ENCODE results near the gene EML6.
"Not testable (repeated sequence)": the region's sequence is repeated elsewhere in the genome, so short reads cannot be mapped to it uniquely, and the experiment has no call there.

Gene EML6

GRCh38 chr2:54808661-54809060 is 85.2 kb downstream of the EML6 start:
- DNase-seq: no peak

- no peak for DNase-seq
Observed at GRCh38 chr2:54809819-54810218, 86.4 kb downstream of the EML6 start.

- no peak for DNase-seq
Observed at GRCh38 chr2:54810246-54810645, 86.8 kb downstream of the EML6 start.

- no peak for DNase-seq
Observed at GRCh38 chr2:54813584-54813983, 90.1 kb downstream of the EML6 start.

- no peak for DNase-seq
Observed at GRCh38 chr2:54814389-54815147, 91.1 kb downstream of the EML6 start.

- no peak for DNase-seq
Observed at GRCh38 chr2:54815148-54815539, 91.7 kb downstream of the EML6 start.

- no peak for DNase-seq
Observed at GRCh38 chr2:54818226-54818625, 94.8 kb downstream of the EML6 start.

- no peak for DNase-seq
Observed at GRCh38 chr2:54820558-54820957, 97.1 kb downstream of the EML6 start.

GRCh38 chr2:54824567-54824966 is 101.1 kb downstream of the EML6 start:
- DNase-seq: no peak

- no peak for DNase-seq
Observed at GRCh38 chr2:54830546-54830945, 107.1 kb downstream of the EML6 start.

- DNase-seq: no peak
Observed at GRCh38 chr2:54831480-54831879, 108.0 kb downstream of the EML6 start.

- DNase-seq: no peak
Observed at GRCh38 chr2:54834721-54835120, 111.3 kb downstream of the EML6 start.

GRCh38 chr2:54836477-54836876 is 113.0 kb downstream of the EML6 start:
- no peak for DNase-seq

GRCh38 chr2:54838585-54839035 is 115.1 kb downstream of the EML6 start:
- DNase-seq: peak; percentile 65

- DNase-seq: no peak
Observed at GRCh38 chr2:54839461-54840255, 116.2 kb downstream of the EML6 start.

- DNase-seq: no peak
Observed at GRCh38 chr2:54840559-54841468, 117.4 kb downstream of the EML6 start.

GRCh38 chr2:54841500-54841899 is 118.0 kb downstream of the EML6 start:
- not testable (repeated sequence) for DNase-seq

GRCh38 chr2:54845094-54845493 is 121.6 kb downstream of the EML6 start:
- DNase-seq: no peak

- no peak for DNase-seq
Observed at GRCh38 chr2:54845514-54845913, 122.1 kb downstream of the EML6 start.

- no peak for DNase-seq
Observed at GRCh38 chr2:54850171-54851122, 127.0 kb downstream of the EML6 start.

GRCh38 chr2:54853616-54854310 is 130.3 kb downstream of the EML6 start:
- DNase-seq: no peak

All from CD4-positive, alpha-beta T cell treated with Interleukin-12 subunit alpha and Interleukin-12 subunit beta, for 1 hour (primary cell).